Type B pancreatic cell (in vitro differentiated cells): ENCODE data around the gene CPNE9. TPM values are rescaled to one million over a fixed set of nuclear protein-coding genes. Genes with fewer than 3 reads are reported as not detected.

ENCODE experiments used
- DNase-seq: peaks from one replicate; pipeline ENCODE4 v3.0.0; 2021; ENCODE audit warnings: mixed read lengths; ENCODE audit not compliant: unreplicated experiment; ENCODE audit errors: extremely low spot score
- H3K27ac Mint-ChIP-seq: 2 replicates; pipeline ENCODE4 v1.8.0; 2021; ENCODE audit warnings: mild to moderate bottlenecking, mixed read lengths
- H3K27me3 Mint-ChIP-seq: 2 replicates; pipeline ENCODE4 v1.8.0; 2021; ENCODE audit warnings: mixed read lengths
- H3K36me3 Mint-ChIP-seq: 2 replicates; pipeline ENCODE4 v1.8.0; 2021; ENCODE audit warnings: mixed read lengths
- H3K4me1 Mint-ChIP-seq: one replicate; pipeline ENCODE4 v1.8.0; 2021; ENCODE audit warnings: mixed read lengths; ENCODE audit not compliant: unreplicated experiment
- H3K4me3 Mint-ChIP-seq: 2 replicates; pipeline ENCODE4 v1.8.0; 2021; ENCODE audit warnings: mild to moderate bottlenecking, mixed read lengths
- H3K9me3 Mint-ChIP-seq: 2 replicates; pipeline ENCODE4 v1.8.0; 2021; ENCODE audit warnings: mixed read lengths
- total RNA-seq: library from RNA; stranded (reverse); gene quantifications from 2 replicates; pipeline ENCODE4 v1.2.1, GENCODE V29; 2021; ENCODE audit warnings: low replicate concordance
- TF ChIP-seq, protein P1 (sequence below): fragments of 200-600 bp; sonication (generic); conservative IDR thresholded peaks from 2 replicates; pipeline ENCODE4 v1.5.0; 2021; ENCODE audit warnings: antibody characterized with exemption, mild to moderate bottlenecking

Gene CPNE9
- total RNA-seq, 1 donor from 2014 or later, result 0.34 TPM

DNA sequence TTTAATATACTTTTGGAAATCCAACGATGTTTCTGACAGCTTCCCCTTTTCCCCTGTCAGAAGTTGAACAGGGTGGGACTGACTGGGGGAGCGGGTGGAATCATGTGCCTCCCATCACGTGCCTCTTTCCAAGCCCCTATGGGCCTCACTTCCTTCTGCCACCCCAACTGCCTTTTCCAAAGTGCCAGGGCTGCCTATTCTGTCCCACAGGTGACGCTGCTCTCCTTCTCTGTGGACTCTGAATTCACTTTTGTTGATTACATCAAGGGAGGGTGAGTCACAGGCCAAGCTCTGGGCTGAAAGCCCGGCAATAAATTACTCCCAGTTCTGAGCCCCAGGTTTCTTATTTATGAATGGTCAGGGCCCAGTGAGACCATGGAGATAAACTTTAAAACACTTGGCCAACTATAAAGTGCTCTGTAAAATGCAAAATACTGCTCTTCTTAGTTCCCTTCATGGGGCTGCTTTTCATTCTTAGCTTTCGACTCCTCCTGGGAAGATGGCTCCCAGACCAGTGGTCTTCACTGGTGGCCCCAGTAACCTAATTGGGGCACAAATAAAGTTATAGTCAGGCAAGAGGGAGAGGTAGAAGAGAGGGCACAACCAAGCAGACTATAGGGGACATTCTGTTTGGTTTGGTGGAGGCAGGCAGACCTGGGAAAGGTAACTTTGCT, 12.3 kb downstream of the CPNE9 start:
- TF ChIP-seq, protein P1, sequence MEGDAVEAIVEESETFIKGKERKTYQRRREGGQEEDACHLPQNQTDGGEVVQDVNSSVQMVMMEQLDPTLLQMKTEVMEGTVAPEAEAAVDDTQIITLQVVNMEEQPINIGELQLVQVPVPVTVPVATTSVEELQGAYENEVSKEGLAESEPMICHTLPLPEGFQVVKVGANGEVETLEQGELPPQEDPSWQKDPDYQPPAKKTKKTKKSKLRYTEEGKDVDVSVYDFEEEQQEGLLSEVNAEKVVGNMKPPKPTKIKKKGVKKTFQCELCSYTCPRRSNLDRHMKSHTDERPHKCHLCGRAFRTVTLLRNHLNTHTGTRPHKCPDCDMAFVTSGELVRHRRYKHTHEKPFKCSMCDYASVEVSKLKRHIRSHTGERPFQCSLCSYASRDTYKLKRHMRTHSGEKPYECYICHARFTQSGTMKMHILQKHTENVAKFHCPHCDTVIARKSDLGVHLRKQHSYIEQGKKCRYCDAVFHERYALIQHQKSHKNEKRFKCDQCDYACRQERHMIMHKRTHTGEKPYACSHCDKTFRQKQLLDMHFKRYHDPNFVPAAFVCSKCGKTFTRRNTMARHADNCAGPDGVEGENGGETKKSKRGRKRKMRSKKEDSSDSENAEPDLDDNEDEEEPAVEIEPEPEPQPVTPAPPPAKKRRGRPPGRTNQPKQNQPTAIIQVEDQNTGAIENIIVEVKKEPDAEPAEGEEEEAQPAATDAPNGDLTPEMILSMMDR, result peak; percentile 16
- H3K27me3 Mint-ChIP-seq, result peaks cover 56% of the 10 kb centered on the region
- no peaks in the 10 kb centered on the region for H3K36me3 Mint-ChIP-seq
- no peaks in the 10 kb centered on the region for H3K9me3 Mint-ChIP-seq
- DNase-seq, result no peak
- H3K4me1 Mint-ChIP-seq, result no peaks in the 10 kb centered on the region
- no peak overlapping the region for H3K27ac Mint-ChIP-seq
- H3K4me3 Mint-ChIP-seq, result no peak overlapping the region

DNA sequence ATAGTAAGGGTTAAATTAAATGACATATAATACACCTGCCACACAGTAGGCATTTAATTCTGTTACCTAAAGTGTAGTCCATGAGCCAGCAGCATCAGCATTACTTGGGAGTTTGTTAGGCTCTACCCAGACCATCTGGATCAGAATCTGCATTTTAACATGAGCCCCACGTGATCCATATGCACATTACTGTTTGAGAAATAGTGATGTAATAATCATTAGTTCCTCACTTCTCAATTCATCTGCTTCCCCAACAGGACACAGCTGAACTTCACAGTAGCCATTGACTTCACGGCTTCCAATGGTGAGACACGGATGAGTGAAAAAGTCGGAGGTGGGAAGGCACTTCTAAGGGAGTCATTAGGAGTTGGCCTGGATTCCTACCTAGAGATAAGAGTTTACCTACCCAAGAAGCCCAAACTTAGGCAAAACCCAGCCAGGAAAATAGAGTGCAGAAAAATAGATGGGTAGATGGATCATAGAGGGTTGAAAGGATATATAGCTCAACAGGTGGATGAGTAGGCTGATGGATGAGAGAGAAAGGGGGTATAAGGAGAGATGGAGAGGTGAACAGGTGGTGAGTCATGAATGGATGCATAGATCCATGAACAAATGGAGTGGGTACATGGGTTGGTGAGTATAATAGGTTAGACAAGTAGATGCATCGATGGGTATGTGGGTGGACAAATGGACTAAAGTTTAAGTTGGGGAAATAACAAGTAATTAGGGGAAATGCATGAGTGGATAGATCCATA, 13.3 kb downstream of the CPNE9 start:
- TF ChIP-seq, protein P1, result no peak
- H3K36me3 Mint-ChIP-seq, result no peaks in the 10 kb centered on the region
- H3K4me3 Mint-ChIP-seq, result no peak overlapping the region
- no peak for DNase-seq
- H3K27ac Mint-ChIP-seq, result no peak overlapping the region
- peaks cover 58% of the 10 kb centered on the region for H3K27me3 Mint-ChIP-seq
- H3K9me3 Mint-ChIP-seq, result no peaks in the 10 kb centered on the region
- no peaks in the 10 kb centered on the region for H3K4me1 Mint-ChIP-seq

DNA sequence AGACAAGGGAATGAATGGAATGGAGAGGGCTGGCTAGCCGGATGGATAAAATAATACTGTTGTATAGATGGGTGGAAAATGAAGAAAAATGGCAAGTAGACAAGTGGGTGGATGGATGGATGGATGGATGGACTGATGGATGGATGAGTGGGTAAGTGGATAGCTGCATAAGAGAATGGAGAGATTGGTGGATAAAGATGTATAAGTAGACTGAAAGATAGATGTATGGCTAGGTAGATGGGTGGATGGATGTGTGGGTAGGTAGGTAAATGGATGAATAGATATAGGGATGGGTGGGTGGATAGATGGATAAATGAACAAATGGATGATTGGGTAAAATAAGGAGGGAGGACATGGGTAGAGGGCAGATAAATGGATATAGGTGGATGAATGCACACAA, 13.9 kb downstream of the CPNE9 start:
- peaks cover 59% of the 10 kb centered on the region for H3K27me3 Mint-ChIP-seq
- no peak overlapping the region for H3K27ac Mint-ChIP-seq
- no peak for DNase-seq
- TF ChIP-seq, protein P1, result no peak
- no peaks in the 10 kb centered on the region for H3K9me3 Mint-ChIP-seq
- no peaks in the 10 kb centered on the region for H3K36me3 Mint-ChIP-seq
- no peaks in the 10 kb centered on the region for H3K4me1 Mint-ChIP-seq
- H3K4me3 Mint-ChIP-seq, result no peak overlapping the region

DNA sequence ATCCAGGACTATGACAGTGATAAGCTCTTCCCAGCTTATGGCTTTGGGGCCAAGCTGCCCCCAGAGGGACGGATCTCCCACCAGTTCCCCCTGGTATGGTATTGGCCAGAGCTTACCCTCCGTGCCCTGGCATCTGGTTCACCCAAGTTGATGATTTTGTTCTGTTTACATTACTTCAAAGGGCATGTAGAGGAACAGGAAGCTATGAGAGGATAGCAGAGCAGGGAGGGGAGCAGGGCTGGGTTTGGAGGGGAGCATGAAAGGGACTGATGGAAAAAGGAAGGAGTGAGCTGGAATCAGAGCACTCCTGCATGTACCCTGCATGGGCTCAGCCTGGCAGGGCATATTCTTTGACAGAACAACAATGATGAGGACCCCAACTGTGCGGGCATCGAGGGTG, 14.5 kb downstream of the CPNE9 start:
- no peaks in the 10 kb centered on the region for H3K36me3 Mint-ChIP-seq
- no peaks in the 10 kb centered on the region for H3K9me3 Mint-ChIP-seq
- no peak overlapping the region for H3K4me3 Mint-ChIP-seq
- TF ChIP-seq, protein P1, result no peak
- DNase-seq, result no peak
- H3K27me3 Mint-ChIP-seq, result peaks cover 60% of the 10 kb centered on the region
- no peak overlapping the region for H3K27ac Mint-ChIP-seq
- no peaks in the 10 kb centered on the region for H3K4me1 Mint-ChIP-seq

DNA sequence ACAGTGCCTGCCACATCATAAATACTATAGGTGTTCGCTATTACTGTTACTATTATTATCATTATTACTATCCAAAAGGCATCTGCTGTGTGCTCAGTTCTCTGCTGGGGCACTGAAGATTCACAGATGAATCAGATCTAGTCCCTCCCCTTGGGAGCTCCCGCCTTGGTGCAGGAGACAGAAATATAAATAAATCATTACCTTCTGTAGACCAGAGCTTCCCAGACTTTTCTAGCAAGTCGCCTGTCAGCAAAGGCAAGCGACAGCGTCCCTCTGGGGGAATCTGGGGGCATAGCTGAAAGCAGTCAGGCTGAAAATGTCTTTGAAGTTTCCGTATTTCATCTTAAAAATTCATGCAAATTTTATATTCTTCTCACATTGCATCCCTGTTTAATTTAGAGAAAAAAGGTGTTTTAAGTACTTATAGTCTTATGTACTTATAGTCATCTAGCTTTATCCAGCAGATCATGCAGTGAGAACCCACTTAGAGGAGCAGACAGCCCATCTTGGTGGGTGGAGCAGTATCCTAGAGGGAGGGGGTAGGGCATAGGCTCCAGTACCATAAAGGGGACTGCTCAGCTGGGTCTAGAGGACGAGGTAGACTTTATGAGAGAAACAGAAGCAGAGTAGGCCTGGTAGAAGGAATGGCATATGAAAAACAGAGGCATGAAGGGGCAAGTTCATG, 17.5 kb downstream of the CPNE9 start:
- TF ChIP-seq, protein P1, result no peak
- Mint-ChIP-seq H3K27ac (no peak overlapping the region), H3K27me3 (peaks cover 59% of the 10 kb centered on the region), H3K9me3 (no peaks in the 10 kb centered on the region), H3K4me3 (no peak overlapping the region), H3K4me1 (no peaks in the 10 kb centered on the region), H3K36me3 (no peaks in the 10 kb centered on the region)
- DNase-seq, result no peak
